ENCODE measurements around the gene TMEM100. TPM values are rescaled to one million over a fixed set of nuclear protein-coding genes. Genes with fewer than 3 reads are reported as not detected.

The TMEM100 gene
- total and polyA plus RNA-seq, 8 donors: 0.39 to 4.1 (median 1.9) TPM

DNA sequence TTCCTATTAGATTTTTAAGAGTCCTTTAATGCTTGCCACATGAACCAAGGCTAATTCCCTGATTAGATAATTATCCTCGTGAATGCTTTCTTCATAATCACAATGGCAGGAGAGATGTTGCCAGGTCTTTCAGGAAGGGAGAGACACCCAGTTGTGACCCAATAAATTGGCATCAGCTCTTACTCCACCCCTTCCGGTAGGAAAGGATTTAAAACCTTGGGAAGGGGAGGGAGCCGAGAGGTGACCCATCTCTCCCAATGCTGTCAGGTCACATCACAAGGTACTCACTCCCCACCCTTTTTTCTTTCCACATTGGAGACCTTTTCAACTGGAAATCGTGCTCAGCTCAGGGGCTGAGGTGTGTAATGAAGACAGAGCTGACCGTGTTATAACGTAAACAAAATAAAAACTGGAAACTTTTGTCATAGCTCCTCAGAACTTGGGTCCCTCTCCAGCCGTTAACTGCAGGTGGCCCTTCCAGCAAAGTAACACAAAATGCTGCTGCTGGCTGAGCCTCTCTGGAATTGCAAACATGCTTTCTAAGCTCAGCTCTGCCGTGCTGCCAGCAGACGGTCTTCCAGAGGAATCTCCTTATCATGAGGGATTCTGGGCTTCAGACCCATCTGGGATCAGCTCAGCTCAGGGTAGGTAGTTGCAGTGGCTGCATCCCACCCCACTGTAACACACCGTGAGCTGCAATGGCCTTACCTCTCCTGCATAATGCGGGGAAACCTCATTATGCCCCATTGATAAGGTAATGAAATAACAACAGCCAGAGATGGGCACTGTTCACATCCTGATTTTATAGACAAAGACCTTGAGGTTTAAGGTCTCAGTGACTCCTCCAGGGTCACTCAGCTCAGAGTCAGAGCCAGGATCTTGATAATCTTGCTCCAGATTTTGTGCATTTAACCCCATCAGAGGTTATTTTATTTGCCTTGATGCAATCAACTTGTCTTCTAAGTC lies 15.6 kb downstream of the TMEM100 start:
- TF ChIP-seq, protein P1, sequence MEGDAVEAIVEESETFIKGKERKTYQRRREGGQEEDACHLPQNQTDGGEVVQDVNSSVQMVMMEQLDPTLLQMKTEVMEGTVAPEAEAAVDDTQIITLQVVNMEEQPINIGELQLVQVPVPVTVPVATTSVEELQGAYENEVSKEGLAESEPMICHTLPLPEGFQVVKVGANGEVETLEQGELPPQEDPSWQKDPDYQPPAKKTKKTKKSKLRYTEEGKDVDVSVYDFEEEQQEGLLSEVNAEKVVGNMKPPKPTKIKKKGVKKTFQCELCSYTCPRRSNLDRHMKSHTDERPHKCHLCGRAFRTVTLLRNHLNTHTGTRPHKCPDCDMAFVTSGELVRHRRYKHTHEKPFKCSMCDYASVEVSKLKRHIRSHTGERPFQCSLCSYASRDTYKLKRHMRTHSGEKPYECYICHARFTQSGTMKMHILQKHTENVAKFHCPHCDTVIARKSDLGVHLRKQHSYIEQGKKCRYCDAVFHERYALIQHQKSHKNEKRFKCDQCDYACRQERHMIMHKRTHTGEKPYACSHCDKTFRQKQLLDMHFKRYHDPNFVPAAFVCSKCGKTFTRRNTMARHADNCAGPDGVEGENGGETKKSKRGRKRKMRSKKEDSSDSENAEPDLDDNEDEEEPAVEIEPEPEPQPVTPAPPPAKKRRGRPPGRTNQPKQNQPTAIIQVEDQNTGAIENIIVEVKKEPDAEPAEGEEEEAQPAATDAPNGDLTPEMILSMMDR (IDR thresholded peaks at IDR 0.05): no peak
- Histone ChIP-seq H3K36me3 (no peaks in the 10 kb centered on the region), H3K4me1 (no peaks in the 10 kb centered on the region), H3K4me3 (no peak overlapping the region), H3K27ac (no peak overlapping the region), H3K27me3 (no peaks in the 10 kb centered on the region), H3K9me3 (no peaks in the 10 kb centered on the region)
- 28 to 30% methylated on average over 11 of the region's 11 CpGs for WGBS, 2 donors
- DNase-seq (no peak), FAIRE-seq (no peak), ATAC-seq (no peak)
- intact Hi-C loops (cut with DNase I): no loop called here

DNA sequence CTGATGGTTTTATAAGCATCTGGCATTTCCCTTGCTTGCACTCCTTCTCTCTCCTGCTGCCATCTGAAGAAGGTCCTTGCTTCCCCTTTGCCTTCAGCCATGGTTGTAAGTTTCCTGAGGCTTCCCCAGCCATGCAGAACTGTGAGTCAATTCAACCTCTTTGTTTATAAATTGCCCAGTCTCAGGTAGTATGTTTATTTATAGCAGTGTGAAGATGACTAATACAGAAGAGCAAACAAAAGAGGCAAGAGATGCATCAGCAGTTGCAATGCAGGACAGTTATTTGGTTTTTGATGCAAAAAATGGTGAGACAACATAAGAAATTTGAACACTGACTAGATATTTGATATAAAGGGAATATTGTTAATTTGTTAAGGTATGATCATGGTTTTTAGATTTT lies 16.8 kb downstream of the TMEM100 start:
- FAIRE-seq (no peak), ATAC-seq (no peak), DNase-seq (no peak)
- Histone ChIP-seq H3K4me3 (no peak overlapping the region), H3K27me3 (peaks cover 0 to 3% (median 0%) of the 10 kb centered on the region in 4 donors), H3K9me3 (no peaks in the 10 kb centered on the region), H3K27ac (no peak overlapping the region), H3K4me1 (no peaks in the 10 kb centered on the region), H3K36me3 (no peaks in the 10 kb centered on the region)
- intact Hi-C loops (cut with DNase I): no loop called here
- TF ChIP-seq, protein P1 (IDR thresholded peaks at IDR 0.05): no peak

DNA sequence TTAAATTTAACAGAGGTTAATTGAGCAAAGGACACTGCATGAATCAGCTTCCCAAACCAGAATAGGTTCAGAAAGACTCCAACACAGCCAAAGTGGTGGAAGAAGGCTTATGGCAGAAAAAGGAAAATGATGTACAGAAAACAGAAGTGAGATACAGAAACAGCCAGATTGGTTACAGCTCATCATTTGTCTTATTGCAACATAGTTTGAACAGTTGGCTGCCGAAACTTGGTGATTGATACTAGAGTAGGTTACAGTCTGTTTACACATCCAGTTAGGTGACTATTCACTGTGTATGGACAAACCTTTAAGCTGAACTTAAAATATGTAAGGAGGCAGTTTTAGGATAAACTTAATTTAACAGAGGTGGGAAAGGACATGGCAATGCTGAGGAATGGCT lies 18.3 kb downstream of the TMEM100 start:
- Histone ChIP-seq H3K4me3 (no peak overlapping the region), H3K4me1 (no peaks in the 10 kb centered on the region), H3K36me3 (no peaks in the 10 kb centered on the region), H3K9me3 (no peaks in the 10 kb centered on the region), H3K27ac (no peak overlapping the region), H3K27me3 (peaks cover 0 to 3% (median 0%) of the 10 kb centered on the region in 4 donors)
- TF ChIP-seq, protein P1 (IDR thresholded peaks at IDR 0.05): no peak
- intact Hi-C loops (cut with DNase I): no loop called here
- 7 to 18% methylated on average over 1 of the region's 1 CpG for WGBS, 2 donors
- DNase-seq: no peak
- FAIRE-seq: no peak
- no peak for ATAC-seq

DNA sequence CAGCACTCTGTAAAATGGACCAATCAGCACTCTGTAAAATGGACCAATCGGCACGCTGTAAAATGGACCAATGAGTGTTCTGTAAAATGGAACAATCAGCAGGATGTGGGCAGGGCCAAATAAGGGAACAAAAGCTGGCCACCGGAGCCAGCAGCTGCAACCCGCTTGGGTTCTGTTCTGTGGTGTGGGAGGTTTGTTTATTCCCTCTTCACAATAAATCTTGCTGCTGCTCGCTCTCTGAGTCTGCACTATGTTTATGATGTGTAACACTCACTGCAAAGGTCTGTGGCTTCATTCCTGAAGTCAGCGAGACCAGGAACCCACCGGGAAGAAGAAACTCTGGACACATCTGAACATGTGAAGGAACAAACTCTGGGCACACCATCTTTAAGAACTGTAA lies 20.5 kb downstream of the TMEM100 start:
- Histone ChIP-seq H3K27ac (no peak overlapping the region), H3K9me3 (no peaks in the 10 kb centered on the region), H3K36me3 (no peaks in the 10 kb centered on the region), H3K4me3 (no peak overlapping the region), H3K4me1 (no peaks in the 10 kb centered on the region), H3K27me3 (peaks cover 0 to 3% (median 0%) of the 10 kb centered on the region in 4 donors)
- TF ChIP-seq, protein P1 (IDR thresholded peaks at IDR 0.05): no peak
- FAIRE-seq (no peak), ATAC-seq (no peak), DNase-seq (no peak)
- intact Hi-C loops (cut with DNase I): no loop called here
- 68 to 79% methylated on average over 7 of the region's 7 CpGs for WGBS, 2 donors

All from pancreas (tissue), 10 donors.